Measurements from ENCODE around the gene POLR1H.
"Not testable (repeated sequence)": the region's sequence is repeated elsewhere in the genome, so short reads cannot be mapped to it uniquely, and the experiment has no call there.

POLR1H gene, protein sequence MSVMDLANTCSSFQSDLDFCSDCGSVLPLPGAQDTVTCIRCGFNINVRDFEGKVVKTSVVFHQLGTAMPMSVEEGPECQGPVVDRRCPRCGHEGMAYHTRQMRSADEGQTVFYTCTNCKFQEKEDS

DNA sequence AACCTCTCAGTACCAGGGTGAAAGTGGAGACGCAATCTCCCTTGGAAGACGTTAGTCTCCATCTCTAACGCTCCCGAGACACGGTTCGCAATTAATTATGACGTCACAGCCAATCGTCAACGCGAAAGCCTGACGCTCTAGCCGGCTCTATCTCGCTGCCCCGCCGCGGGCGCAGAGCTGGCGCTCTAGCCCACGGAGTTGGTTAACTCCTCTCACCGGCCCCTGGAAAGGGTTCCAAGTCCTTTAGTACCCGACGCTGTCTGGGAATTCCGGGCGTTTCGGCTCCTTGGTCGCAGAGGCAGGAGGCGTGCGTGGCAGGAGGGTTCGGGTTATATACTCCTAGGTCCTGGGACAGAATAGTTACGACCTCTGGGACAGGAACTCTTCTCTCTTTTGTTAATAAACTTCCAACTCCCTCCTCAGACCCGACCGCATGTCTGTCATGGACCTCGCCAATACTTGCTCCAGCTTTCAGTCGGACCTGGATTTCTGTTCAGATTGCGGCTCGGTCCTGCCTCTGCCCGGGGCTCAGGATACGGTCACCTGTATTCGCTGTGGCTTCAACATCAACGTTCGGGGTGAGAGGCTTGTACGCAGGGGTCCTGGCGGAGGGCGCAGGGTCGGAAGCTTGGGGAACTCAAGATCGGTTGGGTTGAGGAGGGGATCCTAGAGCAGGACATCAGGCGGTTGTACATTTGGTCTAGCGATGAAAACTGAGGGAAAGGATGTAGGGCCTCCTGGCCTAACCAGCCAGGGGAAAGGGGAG lies at the start of gene POLR1H:
TSS of gene POLR1H (plus strand) at position 174 of the 766 bp plus-strand sequence. CDS start at position 434, 260 bp downstream.
- DNase-seq: peak; percentile 42 to 96 (median 87)

DNA sequence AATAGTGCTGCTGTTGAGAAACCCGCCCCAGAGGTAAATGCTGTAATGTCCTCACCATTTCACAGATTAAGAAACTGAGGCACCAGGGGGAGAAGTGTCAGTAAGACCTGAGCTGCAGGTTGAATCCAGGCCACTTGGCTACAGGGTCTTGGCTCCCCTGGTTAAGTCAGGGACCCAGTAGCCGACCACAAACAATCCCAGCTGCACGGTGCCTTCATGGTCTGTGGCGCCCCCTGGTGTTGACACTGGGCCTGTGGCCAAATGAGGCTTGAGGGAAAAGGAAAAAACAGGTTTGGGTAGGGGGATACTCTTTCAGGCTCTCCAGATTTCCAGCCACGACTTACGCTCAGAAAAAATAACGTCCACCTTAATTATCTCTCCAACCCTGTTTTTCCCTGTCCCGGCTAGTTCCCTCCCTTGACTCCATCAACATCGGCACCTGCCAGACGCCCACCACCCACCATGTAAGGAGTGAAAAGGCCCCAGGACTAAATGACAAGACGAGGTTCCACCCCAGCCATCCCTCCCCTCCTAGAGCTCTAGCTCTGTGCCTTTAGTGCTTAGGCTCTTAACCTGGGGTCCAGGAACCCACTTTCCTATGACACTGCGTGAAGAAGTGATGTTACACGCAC lies 47.7 kb upstream of the POLR1H start:
- DNase-seq: peak in 9 of 58 donors; percentile 2 to 41 (median 6)

DNA sequence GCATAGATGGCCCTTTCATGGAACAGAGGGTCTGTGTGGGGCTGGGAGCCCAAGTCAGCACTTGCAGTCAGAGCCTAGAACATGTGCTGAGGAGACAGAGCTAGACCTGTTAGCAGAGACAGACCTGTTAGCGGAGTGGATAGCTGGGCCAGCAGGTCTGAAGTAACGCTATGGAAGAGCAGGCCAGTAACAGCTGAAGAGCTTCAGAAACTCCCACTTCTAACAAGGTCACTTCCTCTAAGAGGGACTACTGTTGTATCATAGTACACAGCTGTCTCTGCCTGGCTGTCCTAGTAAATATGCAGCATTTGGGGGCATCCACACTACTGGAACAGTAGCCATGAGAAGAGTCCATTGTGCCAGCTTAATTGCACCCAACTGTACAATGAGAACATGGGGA lies 41.2 kb upstream of the POLR1H start:
- no peak for DNase-seq

DNA sequence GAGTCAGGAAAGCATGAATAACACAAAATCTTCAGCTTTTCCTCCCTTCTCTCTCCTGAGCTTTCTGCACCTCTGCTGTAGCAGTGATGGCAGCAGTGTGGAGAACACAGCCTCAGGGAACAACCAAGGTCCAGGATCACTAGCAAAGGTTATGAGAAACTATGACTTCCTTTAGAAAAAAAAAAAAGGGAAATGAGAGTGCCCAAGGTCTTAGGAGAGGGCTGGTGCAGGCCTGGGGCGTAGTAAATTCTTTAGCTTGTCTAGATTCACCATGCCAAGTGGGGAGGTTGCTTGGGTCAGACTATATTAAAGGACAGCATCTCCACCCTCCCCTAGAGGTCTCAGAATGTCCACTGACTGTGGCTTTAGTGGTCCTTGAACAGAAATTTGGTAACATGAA lies 40.4 kb upstream of the POLR1H start:
- DNase-seq: no peak

DNA sequence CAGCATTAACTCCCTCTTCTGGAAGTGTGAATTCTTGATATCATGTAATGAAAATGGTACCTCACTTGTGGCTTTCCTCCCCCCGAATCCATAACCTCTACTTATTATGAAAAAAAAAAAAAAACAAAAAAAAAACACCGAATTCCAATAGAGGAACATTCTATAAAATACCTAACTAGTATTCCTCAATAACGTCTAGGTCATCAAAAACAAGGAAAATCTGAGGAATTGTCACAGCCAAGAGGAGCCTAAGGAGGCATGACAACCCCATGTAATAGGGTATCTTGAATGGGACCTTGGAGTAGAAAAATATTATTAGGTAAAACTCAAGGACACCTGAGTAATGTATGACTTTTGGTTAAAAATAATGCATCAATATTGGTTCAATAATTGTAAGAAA lies 38.9 kb upstream of the POLR1H start:
- DNase-seq: no peak

DNA sequence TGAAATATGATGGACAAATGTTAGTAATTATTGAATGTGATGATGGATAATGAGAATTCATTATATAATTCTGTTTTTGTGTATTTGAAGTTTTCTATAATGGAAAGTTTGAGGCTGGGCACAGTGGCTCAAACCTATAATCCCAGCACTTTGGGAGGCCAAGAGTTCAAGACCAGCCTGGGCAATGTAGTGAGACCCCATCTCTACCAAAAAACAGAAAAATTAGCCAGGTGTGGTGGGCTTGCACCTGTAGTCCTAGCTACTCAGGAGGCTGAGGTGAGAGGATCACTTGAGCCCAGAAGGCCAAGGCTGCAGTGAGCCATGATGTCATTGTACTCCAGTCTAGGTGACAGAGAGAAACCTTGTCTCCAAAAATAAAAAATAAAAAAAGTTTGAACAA lies 38.4 kb upstream of the POLR1H start:
- not testable (repeated sequence) for DNase-seq

DNA sequence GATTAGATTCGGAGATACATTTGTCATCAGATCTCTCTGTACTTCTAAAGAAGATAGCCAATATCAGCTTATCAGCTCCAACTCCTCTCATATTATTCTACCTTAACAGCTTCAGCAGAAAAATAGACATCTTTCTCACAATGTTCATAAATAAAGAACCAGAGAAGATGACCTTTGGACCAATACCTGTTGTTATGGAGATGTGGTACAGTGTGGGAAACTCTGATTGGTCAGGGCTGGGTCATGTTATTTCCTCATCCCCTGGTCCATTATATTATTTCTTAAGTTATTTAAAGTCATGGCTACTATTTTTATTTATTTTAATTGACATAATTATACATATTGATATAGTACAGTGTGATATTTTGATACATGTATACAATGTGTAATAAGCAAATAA lies 35.9 kb upstream of the POLR1H start:
- DNase-seq: no peak

DNA sequence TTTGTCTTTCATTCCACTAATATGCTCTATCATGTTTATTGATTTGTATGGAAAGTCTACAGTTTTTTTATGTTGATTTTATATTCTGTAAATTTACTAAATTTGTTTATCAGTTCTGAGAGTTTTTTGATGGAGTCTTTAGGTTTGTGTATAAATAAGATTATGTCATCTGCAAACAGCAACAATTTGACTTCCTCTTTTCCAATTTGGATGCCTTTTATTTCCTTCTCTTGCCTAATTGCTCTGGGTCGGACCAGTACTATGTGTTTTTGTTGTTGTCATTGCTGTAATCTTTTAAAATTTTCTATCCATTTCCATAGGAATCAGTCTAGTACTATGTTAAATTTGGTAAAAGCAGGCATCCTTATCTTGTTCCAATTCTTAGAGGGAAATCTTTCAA lies 31.5 kb upstream of the POLR1H start:
- no peak for DNase-seq

DNA sequence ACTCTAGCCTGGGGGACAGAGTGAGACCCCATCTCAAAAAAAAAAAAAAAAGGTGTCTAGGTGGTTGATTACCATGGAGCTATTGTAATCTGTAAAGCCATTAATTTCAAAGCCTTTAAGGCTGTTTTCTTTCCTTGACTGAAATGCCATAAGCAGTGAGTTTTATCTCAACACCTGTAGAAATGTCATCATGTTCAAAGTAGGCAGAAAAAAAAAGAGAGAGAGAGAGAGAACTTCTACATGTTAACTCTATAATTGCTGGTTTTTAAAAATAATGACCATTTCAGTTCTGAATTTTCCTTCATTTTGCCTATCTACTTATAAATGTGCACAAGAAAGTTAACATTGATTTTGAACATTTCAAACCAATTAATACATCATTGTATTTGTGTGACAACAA lies 29.7 kb upstream of the POLR1H start:
- DNase-seq: no peak

DNA sequence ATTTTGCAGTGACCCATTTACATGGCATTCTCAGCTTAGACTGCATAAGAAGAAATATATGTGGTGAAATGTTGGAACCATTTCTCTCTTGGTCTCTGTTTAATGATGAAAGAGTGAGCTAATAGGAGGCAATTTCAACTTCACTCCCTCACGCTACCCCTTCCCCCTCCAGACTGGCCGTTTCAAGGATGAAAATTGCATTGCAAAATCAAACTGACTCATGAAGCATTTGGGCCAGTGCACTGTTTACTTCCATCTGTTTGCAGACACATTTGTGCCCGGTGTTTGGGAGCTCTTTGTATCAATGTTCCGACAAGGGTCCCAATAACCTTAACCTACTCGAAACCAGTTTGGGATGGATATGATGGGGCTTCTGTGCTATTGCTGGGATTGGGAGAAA lies 27.6 kb upstream of the POLR1H start:
- not testable (repeated sequence) for DNase-seq

DNA sequence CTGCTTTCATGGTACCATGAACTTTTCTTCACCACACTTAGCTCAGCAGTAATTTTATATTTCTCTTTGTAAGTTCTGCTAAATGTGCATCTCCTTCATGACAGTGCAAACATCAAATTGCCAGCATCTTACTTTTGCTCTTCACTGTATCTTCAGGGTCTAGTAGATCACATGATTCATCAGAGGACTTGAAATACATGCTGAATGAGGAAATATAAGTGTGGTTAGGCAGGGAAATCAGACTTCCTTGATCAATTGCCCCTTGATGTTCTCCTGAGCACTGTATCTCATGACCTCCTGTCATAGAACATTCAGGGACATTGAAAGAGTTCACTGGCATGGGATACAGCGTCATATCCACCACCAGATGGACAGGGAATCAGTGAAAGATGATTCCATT lies 25.3 kb upstream of the POLR1H start:
- DNase-seq: no peak

DNA sequence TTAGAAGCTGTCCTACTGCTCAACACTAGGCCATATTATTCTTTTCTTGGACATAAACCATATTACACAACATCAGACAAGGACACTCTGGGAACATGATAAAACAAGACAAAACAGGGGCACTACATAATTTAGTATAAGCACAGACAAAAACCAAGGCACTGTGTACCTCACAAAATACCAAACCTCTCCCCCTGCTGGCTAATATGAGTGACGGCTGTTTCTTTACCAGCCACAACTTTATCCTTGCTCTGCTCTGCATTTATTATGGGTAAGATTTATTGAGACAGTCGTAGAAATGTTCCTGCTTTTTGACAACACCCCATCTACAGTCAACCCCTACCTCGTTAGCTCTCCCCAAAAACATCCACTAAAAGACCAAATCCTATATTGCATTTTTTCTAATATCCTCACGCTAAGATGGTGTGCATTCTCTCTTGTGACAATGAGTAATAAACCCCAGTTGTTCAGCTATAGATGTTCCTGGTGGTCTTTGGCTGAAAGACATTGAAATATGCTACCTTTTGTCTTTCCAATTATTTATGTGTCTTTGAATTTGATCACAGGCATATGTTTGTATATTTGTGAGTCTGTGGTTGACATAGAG lies 23.8 kb upstream of the POLR1H start:
- no peak for DNase-seq

DNA sequence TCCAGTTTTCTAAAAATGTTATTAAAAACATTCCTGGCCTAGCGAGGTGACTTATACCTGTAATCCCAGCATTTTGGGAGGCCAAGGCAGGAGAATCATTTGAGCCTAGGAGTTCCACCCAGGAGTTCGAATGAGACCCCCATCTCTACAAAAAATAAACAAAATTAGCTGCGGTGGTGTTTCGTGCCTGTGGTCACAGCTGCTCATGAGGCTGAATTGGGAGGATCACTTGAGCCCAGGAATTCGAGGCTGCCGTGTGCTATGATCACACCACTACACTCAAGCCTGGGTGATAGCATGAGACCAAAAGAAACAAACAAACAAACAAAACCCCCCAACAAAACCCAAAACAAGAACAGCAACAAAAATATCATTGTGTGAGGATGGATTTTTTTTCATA lies 19.8 kb upstream of the POLR1H start:
- no peak for DNase-seq

DNA sequence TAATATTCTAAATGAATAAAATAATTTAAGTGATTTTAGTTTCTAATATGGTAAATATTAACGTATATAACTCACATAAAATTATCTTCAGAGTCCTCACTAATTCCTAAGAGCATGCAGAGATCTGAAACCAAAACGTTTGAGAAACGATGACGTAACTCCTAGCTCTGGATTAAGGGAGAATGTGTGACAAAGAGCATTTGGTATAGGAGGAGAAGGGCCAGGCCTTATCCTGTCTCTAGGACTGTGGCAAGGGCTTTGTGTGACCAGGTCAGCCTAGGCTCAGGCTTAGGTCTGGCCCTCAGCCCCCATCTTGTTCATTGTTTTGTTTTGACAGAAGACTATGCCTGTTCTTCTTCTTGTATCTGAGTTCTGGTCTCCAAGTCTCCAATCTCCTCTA lies 19.2 kb upstream of the POLR1H start:
- no peak for DNase-seq

DNA sequence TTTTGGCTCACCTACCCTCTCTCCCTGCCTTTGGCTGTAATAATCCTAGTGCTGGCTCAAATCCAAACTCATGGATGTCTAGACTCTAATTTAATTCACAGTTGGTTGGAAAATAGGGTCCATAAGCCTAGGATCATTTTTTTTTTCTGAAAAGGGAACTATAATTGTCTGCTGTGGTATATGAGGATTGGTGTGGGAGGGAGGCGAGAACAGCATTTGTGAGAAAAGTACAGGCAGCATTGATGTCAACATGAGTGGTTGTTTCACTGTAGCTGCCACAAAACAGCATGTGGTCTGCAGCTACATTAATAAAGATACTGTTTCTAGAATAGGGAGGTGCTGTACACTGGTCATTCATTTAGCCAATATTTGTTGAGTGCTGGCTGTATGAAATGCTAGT lies 18.6 kb upstream of the POLR1H start:
- peak in 5 of 58 donors; percentile 0 to 10 (median 9) for DNase-seq

DNA sequence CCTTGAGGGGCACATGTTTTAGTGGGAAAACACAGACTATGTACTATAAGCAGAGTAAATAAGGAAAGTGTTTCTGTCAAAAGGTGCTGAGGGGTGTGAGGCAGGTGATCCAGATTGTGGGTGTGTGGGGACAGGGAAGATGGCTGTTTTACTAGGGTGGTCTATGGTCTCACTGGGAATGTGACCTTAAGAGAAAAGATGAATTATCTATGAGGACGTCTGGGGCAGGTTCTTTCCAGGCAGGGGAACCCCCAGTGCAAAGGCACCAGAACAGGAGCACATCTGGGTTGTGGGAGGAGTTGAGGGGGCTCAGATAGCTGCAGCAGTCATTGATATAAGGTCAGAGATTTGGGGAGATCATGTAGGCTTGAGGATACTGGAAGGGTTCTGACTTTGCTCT lies 18.2 kb upstream of the POLR1H start:
- no peak for DNase-seq

DNA sequence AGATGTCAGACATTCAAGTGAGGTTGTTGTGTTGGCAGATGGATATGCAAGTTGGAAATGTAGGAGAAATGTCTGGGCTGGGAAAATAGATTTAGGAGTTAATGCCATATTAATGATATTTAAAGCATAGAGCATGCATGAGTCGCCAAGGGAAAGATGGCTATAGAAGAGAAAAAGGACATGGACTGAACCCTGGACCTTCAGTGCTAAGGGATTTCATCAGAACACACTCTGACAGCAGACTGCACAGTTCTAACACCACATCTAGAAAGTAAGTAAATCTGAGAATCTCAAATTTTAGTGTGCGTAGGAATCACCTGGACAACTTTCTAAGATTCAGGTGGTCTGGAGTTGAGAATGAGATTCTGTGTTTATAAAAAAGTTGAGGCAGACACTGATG lies 17.3 kb upstream of the POLR1H start:
- no peak for DNase-seq

DNA sequence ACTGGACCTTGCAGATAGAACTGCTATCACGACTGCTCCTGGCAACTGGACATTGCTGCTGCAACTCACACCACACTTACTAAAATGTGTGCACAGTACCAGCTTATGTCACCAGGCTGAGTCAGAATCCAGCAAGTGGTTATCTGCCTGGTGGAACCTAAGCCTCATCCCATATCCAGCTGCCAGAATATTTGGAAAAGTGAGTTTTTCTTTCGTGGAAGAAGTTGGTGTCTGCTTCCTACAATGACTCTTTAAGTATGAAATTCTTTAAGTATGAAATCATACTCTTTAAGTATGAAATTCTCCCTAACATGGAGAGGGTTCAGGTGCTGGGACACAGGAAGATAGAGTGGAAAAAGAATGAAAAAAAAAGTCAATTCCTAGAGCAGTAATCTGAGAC lies 16.4 kb upstream of the POLR1H start:
- DNase-seq: no peak

DNA sequence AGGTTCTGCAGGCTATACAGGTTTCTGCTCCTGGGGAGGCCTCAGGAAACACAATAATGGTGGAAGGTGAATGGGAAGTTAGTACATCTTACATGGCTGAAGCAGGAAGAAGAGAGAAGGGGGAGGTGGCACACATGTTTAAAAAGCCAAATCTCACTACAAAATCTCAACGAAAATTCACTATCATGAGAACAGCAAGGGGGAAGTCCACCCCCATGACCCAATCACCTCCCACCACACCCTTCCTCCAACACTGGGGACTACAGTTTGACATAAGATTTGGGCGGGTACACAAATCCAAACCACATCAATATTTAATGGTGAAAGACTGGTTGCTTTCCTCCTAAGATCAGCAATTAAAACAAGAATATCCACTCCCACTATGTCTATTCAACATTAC lies 13.8 kb upstream of the POLR1H start:
- no peak for DNase-seq

DNA sequence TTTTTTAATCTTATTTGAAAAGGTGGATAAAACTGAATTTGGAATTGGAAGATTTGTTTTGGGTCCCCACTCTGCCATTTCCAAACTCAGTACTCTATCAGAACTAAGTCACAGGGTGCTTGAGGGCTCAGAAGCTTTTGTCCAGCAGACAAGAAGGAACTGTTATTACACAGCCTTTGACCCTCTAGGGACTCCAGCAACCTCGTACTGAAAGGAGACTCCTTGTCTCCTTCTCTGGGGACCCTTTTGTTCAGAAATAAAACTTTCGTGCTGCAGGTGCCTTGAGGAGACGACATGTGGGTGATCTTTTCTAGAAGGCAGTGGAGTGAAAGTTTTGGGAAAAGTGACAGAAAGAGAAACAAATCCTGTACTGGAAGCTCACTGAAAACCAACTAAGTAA lies 7.4 kb upstream of the POLR1H start:
- no peak for DNase-seq

DNA sequence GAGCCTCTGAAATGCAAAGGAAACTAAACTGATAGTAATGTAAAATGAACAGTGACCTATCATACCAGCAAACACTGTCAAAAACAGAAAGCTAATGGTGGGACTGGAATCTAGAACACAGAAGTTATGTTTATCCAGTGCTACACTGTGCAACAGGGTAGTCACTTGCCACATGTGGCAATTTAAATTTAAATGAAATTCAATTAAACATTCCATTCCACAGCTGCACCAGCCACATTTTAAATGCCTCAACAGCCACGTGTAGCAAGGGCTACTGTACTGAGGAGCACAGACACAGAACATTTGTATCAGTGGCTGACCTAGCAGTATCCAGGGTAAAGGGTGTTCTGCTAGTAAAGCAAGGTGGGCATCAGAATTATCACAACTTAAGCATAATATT lies 5.6 kb upstream of the POLR1H start:
- DNase-seq: no peak

DNA sequence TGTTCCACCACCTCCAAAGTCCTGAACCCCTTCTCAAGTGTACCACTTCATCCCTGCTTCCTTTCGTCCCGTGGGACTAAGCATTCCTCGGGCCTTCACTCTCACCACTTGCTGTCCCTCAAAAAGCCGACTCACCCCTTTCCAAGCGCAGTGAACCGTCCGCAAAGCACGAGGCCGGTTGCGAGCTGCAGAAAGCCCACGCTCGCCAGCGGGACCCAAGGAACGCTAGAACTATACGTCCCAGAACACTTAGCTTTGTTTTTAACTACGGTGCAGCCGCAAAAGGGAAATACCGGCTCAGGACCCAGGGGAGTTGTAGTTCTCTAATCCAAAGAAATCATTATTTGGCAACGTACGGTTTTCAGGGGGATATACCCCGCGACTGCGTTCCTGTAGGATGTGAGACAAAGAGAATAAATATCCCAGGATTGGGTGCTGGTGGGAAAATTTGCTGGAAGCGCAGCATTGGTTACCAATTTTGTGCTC lies 416 bp upstream of the POLR1H start:
- DNase-seq: peak in 14 of 58 donors; percentile 4 to 71 (median 26)

All from anterior cingulate cortex (tissue), 58 donors.